HCT116 (cell line): ENCODE measurements around the gene TRIM66. TPM values are rescaled to one million over a fixed set of nuclear protein-coding genes. Genes with fewer than 3 reads are reported as not detected.
A peak's percentile ranks its signal among the peaks of the same experiment; 100 is the strongest.

Experiments used
- ATAC-seq: fragments of 200-7000 bp; cut with Tn5 transposase; 2 replicates; pipeline ENCODE4 v1.9.1; 2020; ENCODE audit warnings: mild to moderate bottlenecking, moderate library complexity
- BruUV-seq: library from RNA; stranded (reverse); fragments of 400-500 nt; replicated peaks from 2 replicates; lab custom pipeline; 2021; lab: Mats Ljungman, UMichigan
- CTCF ChIA-PET: fragments of 300-600 bp; sonication (Branson Sonifier 250); formaldehyde crosslinking; loops from one replicate; lab custom pipeline; 2021; ENCODE audit warnings: antibody characterized with exemption; lab: Charles Lee
- POLR2A ChIA-PET: fragments of 300-600, 350-600 bp; sonication (Branson Sonifier 250); formaldehyde crosslinking; loops from one replicate; lab custom pipeline; 2021; ENCODE audit warnings: antibody characterized with exemption; lab: Charles Lee
- RAD21 ChIA-PET, 2 experiments: fragments of 300-600 bp; sonication (Branson Sonifier 250); formaldehyde crosslinking; loops; one replicate each; lab custom pipeline; 2023; ENCODE audit warnings: low total read pairs in 2 of 2; ENCODE audit not compliant: uncharacterized antibody in 2 of 2, unreplicated experiment in 2 of 2, low non-redundant PET in 1 of 2; lab: Charles Lee
- DNase-seq: peaks from one replicate; pipeline ENCODE4 v3.0.0-alpha.2; 2010; ENCODE audit warnings: low read depth, low spot score
- H2AFZ ChIP-seq: fragments of 200-600 bp; shearing (Covaris generic), sonication (generic); 2 replicates; pipeline ENCODE4 v1.6.1; 2017; ENCODE audit warnings: low read depth, mixed run types, mixed read lengths, antibody characterized with exemption, low read length; ENCODE audit not compliant: poor library complexity, severe bottlenecking
- H3K27ac ChIP-seq: 2 replicates; pipeline ENCODE4 v1.5.1; 2012; ENCODE audit warnings: low read depth, low read length
- H3K27me3 ChIP-seq: fragments of 200-600 bp; sonication (generic); 2 replicates; pipeline ENCODE4 v1.6.1; 2016; ENCODE audit warnings: mixed run types, low read length, mixed read lengths; ENCODE audit not compliant: insufficient read depth
- H3K36me3 ChIP-seq, 2 experiments: fragments of 200-500 bp in 1 of 2; fragments of 200-600 bp in 1 of 2; sonication (Bioruptor generic) in 1 of 2; sonication (generic) in 1 of 2; 2 replicates each; pipeline versions ENCODE4 v1.5.1 to v1.6.1; 2014 to 2016; ENCODE audit warnings: low read length in 2 of 2, inconsistent platforms in 1 of 2, mixed read lengths in 1 of 2, mixed run types in 1 of 2; ENCODE audit not compliant: insufficient read depth in 2 of 2, control insufficient read depth in 1 of 2
- H3K4me1 ChIP-seq, 2 experiments: fragments of 200-600 bp in 1 of 2; sonication (generic) in 1 of 2; 2 replicates each; pipeline versions ENCODE4 v1.5.1 to v1.6.1; 2012 to 2017; ENCODE audit warnings: low read length in 2 of 2, inconsistent platforms in 1 of 2, mild to moderate bottlenecking in 1 of 2, mixed read lengths in 1 of 2, mixed run types in 1 of 2, moderate library complexity in 1 of 2; ENCODE audit not compliant: insufficient read depth in 2 of 2, control insufficient read depth in 1 of 2
- H3K4me2 ChIP-seq: fragments of 200-600 bp; sonication (generic); 2 replicates; pipeline ENCODE4 v1.6.1; 2017; ENCODE audit warnings: mixed run types, low read length, mixed read lengths
- H3K4me3 ChIP-seq, 2 experiments: fragments of 200-600 bp in 1 of 2; sonication (generic) in 1 of 2; replicated peaks in 1 of 2; 2 replicates each; pipeline ENCODE4 v1.5.1; 2011 to 2016; ENCODE audit warnings: low read length in 2 of 2, control low read depth in 1 of 2, low read depth in 1 of 2, mild to moderate bottlenecking in 1 of 2, mixed read lengths in 1 of 2, mixed run types in 1 of 2
- H3K79me2 ChIP-seq: fragments of 200-600 bp; sonication (generic); 2 replicates; pipeline ENCODE4 v1.6.1; 2017; ENCODE audit warnings: mild to moderate bottlenecking, mixed run types, low read length, moderate library complexity, mixed read lengths; ENCODE audit not compliant: insufficient read depth
- H3K9ac ChIP-seq: fragments of 200-600 bp; sonication (generic); 2 replicates; pipeline ENCODE4 v1.6.1; 2016; ENCODE audit warnings: low read length, mixed read lengths
- H3K9me2 ChIP-seq: fragments of 200-600 bp; sonication (generic), shearing (Covaris generic); 2 replicates; pipeline ENCODE4 v1.6.1; 2017; ENCODE audit warnings: mixed run types, mild to moderate bottlenecking, moderate library complexity; ENCODE audit not compliant: insufficient read depth
- H3K9me3 ChIP-seq, 2 experiments: fragments of 200-500 bp in 1 of 2; fragments of 200-600 bp in 1 of 2; sonication (Bioruptor generic) in 1 of 2; sonication (generic) in 1 of 2; 2 replicates each; pipeline ENCODE4 v1.6.1; 2014 to 2017; ENCODE audit warnings: low read length in 2 of 2, mixed read lengths in 2 of 2, inconsistent platforms in 1 of 2, low read depth in 1 of 2, mild to moderate bottlenecking in 1 of 2, mixed run types in 1 of 2, moderate library complexity in 1 of 2; ENCODE audit not compliant: control insufficient read depth in 1 of 2, insufficient read depth in 1 of 2
- H4K20me1 ChIP-seq: fragments of 200-600 bp; sonication (generic), shearing (Covaris generic); 2 replicates; pipeline ENCODE4 v1.6.1; 2017; ENCODE audit warnings: mixed run types, mild to moderate bottlenecking, moderate library complexity; ENCODE audit not compliant: insufficient read depth
- ATF3 ChIP-seq: IDR thresholded peaks from 2 replicates; pipeline ENCODE4 v1.6.1; 2012
- CBX3 ChIP-seq: IDR thresholded peaks from 2 replicates; pipeline ENCODE4 v1.6.1; 2012; ENCODE audit warnings: low read depth
- CEBPB ChIP-seq: IDR thresholded peaks from 2 replicates; pipeline ENCODE4 v1.6.1; 2012; ENCODE audit warnings: low read depth
- EGR1 ChIP-seq: IDR thresholded peaks from 2 replicates; pipeline ENCODE4 v1.6.1; 2012; ENCODE audit warnings: low read depth
- EZH2phosphoT487 ChIP-seq: fragments of 200-600 bp; IDR thresholded peaks from 2 replicates; pipeline ENCODE4 v1.6.1; 2018; ENCODE audit warnings: antibody characterized with exemption, borderline replicate concordance
- JUND ChIP-seq: IDR thresholded peaks from 2 replicates; pipeline ENCODE4 v1.6.1; 2012
- POLR2AphosphoS5 ChIP-seq: IDR thresholded peaks from 2 replicates; pipeline ENCODE4 v1.6.1; 2011; ENCODE audit warnings: mild to moderate bottlenecking, low read depth, low read length, moderate library complexity
- SP1 ChIP-seq: IDR thresholded peaks from 2 replicates; pipeline ENCODE4 v1.6.1; 2012; ENCODE audit warnings: low read depth
- TCF7L2 ChIP-seq: IDR thresholded peaks from 2 replicates; pipeline ENCODE4 v1.7.0; 2011; ENCODE audit warnings: borderline replicate concordance, inconsistent platforms; ENCODE audit not compliant: insufficient read depth, insufficient read length; ENCODE audit errors: extremely low read depth
- ZBTB33 ChIP-seq: IDR thresholded peaks from 2 replicates; pipeline ENCODE4 v1.6.1; 2011; ENCODE audit warnings: mild to moderate bottlenecking, low read length, moderate library complexity; ENCODE audit not compliant: insufficient replicate concordance; ENCODE audit errors: extremely low read depth
- ZFX ChIP-seq: fragments of 450-650 bp; IDR thresholded peaks from 2 replicates; pipeline ENCODE4 v1.6.1; 2017
- ZNF274 ChIP-seq: fragments of 200-500 bp; sonication (Bioruptor generic); IDR thresholded peaks from 2 replicates; pipeline ENCODE4 v1.6.1; 2014; ENCODE audit warnings: mild to moderate bottlenecking, low read depth, low read length, inconsistent platforms
- intact Hi-C: fragments of 100-400 bp; cut with micrococcal nuclease; formaldehyde crosslinking; loops from 2 replicates; pipeline ENCODE4 v1.10.0; 2022
- total RNA-seq: library from RNA; stranded (reverse); gene quantifications from one replicate; pipeline ENCODE4 v1.2.1, GENCODE V29; 2021; ENCODE audit not compliant: unreplicated experiment

Gene TRIM66
- total RNA-seq, 1 experiment from 2014 or later = 24.8 TPM

- Histone ChIP-seq H3K9me2 (no peaks in the 10 kb centered on the region), H4K20me1 (peaks cover 3% of the 10 kb centered on the region; the same call in 1 of the 2 replicates), H3K4me3 (peak overlapping the region; percentile 76 to 93), H3K27ac (peak overlapping the region; percentile 97), H3K4me1 (peaks cover 21 to 49% of the 10 kb centered on the region in 2 experiments), H3K4me2 (peak overlapping the region; percentile 80), H3K36me3 (peaks cover 26 to 46% of the 10 kb centered on the region in 2 experiments), H3K79me2 (peaks cover 55% of the 10 kb centered on the region), H2AFZ (no peak overlapping the region), H3K27me3 (no peaks in the 10 kb centered on the region), H3K9me3 (no peaks in the 10 kb centered on the region), H3K9ac (peak overlapping the region; percentile 99)
- ChIA-PET RAD21 (no interaction called here), POLR2A (interaction anchor here (1.1 to 1.8 kb wide), 5 partner anchors 11 to 276 kb away, joined by 3 to 14 read pairs (median 4); no protein-coding TSS in a partner anchor), CTCF (no interaction called here)
- intact Hi-C loops = no loop called here
- peak; percentile 7; the same call in 1 of the 2 replicates for ATAC-seq
- DNase-seq = no peak
- BruUV-seq = TSS peak; percentile 49
- TF ChIP-seq TCF7L2 (no peak), ZNF274 (no peak), JUND (no peak), POLR2AphosphoS5 (no peak), ZFX (peak; percentile 79), SP1 (no peak), CEBPB (no peak)
These were observed 796 bp upstream of the TRIM66 start for GRCh38 chr11:8683115-8683807.

GRCh38 chr11:8681837-8682302 lies 595 bp downstream of the TRIM66 start:
- RAD21 ChIA-PET = no interaction called here
- intact Hi-C loops = no loop called here
- peak; percentile 4; the same call in 1 of the 2 replicates for ATAC-seq
- Histone ChIP-seq H3K27me3 (no peaks in the 10 kb centered on the region), H3K4me3 (peak overlapping the region; percentile 76 to 93), H3K9ac (peak overlapping the region; percentile 99), H3K9me2 (no peaks in the 10 kb centered on the region), H3K4me2 (peak overlapping the region; percentile 80), H2AFZ (no peak overlapping the region), H3K9me3 (no peaks in the 10 kb centered on the region), H3K4me1 (peaks cover 21 to 36% of the 10 kb centered on the region in 2 experiments), H3K79me2 (peaks cover 55% of the 10 kb centered on the region), H3K36me3 (peaks cover 25 to 50% of the 10 kb centered on the region in 2 experiments), H4K20me1 (peaks cover 3% of the 10 kb centered on the region; the same call in 1 of the 2 replicates), H3K27ac (peak overlapping the region; percentile 97)
- POLR2A ChIA-PET = interaction anchor here (0.7 to 1.8 kb wide), 9 partner anchors 9 to 277 kb away, joined by 3 to 14 read pairs (median 4); partner anchors contain the start of gene AKIP1
- CTCF ChIA-PET = no interaction called here
- DNase-seq = no peak
- TSS peak; percentile 76 for BruUV-seq
- TF ChIP-seq POLR2AphosphoS5 (no peak), EZH2phosphoT487 (no peak), ZFX (no peak), ATF3 (no peak), EGR1 (no peak), CBX3 (no peak), ZBTB33 (no peak)
